HG03103 (cell line): Measurements from ENCODE around the gene RAB11FIP5.
A peak's percentile ranks its signal among the peaks of the same experiment; 100 is the strongest.

ENCODE experiments used
- ATAC-seq: cut with Tn5 transposase; IDR thresholded peaks from one replicate; pipeline ENCODE4 v1.9.1; 2021; ENCODE audit warnings: low read depth; ENCODE audit not compliant: unreplicated experiment

The RAB11FIP5 gene

DNA sequence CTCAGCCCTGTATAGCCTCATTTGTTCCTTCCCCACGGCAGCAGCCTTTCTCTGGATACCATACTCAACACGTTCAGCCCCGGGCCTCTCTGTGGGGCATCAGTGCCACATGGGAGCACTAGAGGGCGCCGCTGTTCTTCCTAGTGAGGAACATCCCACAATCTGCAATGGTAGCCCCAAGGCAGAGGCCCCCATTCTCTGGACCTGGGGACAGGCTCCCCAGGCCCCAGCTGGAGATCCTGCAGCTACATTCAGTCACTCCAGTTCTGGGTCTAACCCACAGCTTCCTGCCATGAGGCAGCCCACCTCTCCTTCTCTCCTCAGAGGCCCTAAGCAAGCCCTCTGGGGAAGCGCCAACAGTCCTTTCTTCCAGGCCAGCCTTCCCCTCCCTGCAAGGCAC is 27.1 kb downstream of the RAB11FIP5 start:
- ATAC-seq, result peak; percentile 90

DNA sequence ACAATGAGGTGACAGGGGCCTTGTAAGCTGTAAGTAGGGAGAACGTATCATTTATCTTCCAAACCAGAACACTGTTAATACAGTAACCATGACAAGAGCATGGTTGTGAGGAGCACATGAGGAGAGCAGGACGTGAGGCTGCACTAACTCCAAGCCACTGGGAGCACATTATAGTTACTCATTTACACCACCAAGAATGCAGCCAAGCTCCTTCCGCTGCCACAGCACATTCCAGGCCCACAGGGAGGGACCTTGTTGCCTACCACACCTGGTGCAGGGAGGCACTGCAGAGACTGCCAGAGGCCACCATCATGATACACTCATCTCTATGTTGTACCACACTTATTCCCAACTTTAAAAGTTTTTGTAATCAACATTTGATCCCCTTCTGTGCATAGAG is 27.8 kb downstream of the RAB11FIP5 start:
- no peak for ATAC-seq

DNA sequence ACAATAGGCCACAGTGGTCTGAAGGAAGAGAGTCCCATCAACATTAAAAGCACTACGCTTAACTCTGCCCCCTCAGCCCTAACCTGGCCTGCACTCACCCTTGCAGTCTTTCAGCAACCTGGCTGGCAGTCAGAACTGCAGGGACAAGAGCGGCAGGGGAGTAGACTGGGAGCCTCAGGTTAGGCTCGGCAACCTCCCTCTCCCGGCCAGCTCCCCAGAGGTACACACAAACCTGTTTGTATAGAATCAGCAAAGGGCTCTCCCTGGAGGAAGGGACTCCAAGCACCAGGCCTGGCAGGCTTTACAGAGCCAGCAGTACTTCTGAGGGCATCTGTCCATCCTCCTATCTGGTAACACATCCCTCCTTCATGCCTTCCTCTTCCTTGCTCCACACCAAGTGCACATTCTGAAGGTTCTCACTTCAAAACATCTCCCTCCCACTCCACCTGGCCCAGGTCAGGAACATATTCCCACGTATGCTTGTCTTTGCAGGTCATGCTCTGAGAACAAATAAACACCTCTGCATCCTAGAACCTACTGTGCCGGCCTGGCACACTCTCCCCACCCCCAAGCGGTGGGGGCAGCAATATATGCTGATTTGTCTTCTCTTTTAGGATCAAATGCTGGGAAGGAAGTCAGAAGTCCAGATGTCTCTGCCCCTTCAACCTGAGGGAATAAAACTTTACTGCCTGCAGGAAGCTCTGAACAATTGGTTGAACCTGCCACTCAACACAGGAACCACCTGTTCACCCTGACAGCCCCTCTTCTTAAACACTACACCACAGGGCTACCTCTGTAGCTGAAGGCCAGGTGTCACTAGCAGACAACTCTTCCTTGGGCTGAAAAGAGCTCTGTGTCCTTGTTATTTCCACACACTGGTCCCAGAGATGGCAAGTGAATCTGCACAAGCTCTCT is 28.6 kb downstream of the RAB11FIP5 start:
- ATAC-seq, result no peak

DNA sequence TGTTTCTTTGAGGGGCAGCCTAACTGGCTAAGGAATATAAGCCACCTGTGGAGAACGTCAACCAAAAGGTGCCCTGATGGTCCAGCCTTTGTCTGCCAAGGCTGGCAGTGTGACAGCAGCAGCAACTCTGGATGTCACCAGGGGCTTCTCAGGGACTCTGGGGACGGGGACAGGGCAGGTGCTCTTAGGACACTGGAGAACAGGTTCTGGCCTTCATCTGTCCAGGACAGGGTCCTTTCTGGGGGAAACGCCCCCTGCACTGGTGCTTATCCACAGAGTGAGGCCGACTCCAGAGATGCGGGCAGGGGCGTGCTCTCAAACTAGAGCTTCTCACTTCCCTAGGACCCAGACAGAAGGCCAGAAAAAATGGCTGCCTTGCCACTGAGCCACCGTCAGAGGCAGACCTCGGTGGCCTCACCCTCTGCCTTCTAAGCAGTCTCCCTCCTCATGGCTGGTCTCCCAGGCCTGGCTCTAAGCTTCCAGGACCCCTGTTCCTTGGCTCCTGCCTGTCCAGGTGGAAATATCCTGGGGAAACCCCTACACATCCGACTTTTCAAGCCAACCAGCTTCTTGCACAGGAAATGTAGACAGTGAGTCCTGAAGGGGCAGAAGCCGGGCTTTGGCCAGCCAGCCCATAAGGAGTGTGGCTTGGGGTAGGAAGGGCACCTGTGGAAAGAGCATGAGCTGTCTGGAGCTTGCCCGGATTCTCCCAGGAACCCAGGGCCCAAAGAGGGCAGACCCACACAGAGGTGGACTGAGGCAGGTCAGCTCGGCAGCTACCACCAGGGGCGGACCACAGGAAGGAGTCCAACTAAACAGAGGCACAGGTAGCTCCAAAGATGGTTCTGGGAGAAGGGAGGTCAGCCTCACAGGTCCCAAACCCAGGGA is 30.0 kb downstream of the RAB11FIP5 start:
- ATAC-seq, result no peak

DNA sequence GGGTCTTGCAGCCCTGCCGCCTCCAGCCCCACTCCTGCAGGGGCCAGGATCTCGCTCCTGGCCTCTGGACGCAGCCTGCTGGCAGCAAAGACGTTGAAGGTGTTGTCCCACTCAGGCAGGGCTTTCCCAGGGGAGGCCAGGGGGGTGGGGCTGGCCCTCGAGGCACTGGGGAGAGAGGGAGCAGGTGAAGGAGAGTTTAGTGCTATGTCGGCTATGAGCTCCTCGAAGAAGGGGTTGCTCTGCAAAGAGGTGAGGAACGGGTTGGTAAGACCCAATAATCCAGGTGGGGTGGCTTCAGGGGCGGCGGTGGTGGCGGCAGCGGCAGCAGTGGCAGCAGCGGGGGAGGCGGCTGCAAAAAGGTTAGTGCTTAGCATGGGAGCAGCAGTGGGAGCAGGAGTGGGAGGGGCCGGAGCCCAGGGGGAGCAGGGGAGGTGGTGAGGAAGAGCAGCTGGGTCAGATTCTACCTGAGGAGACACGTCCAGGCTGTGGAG is 31.5 kb downstream of the RAB11FIP5 start:
- no peak for ATAC-seq

DNA sequence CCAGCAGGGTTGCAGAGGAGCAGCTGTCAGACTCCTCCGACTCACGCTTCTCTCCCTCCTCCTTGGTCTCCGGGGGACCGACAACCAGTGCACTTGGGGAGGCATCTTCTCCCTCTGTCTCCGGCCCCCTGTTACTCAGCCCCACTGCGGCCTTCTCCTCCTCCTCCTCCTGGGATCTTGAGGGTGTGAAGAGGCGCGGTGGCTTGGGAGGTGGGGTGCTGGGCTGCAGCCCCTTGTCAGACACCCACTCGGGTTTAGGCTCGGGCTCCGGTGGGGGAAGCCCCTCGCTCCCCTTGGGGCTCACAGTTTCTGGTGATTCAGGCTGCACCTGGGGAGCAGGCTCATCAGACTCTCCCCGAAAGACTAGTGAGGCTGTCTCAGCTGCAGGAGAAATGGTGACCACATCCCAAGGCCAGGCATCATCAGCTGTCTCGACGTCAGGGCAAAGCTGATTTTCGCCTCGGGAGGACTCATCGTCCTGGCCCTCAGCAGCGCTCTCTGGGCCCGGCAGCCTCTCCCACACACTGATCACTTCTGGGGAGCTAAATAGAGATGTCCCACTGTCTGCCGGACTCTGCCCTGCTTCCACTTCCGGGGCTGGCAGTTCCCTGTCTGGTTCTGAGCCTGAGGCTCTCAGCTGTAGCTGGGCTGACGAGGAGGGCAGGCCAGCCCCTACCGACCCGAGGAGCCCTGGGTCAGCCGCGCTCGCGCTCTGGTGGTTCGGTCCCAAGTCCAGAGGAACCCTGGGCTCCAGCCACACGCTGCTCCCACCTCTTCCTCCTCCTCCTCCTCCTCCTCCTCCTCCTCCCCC is 32.2 kb downstream of the RAB11FIP5 start:
- ATAC-seq, result no peak

DNA sequence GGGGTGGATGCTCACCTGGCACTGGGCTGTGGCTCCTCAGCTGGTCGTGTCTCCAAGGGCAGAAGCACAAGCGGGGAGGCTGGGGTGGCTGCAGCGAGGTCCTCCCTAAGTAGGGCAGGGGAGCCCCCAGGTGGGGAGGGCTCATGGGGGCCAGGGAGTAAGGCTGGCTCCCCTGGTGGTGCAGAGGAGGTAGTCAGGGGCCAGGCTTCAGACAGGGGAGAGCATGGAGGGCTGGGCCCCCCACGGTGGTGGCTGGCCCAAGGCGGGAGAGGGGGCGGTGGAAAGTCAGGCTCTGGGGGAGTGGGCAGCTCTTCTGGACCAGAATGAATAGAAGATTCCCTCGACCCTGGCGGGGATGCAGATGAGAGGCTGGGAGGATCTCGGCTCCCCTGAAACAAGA is 33.1 kb downstream of the RAB11FIP5 start:
- ATAC-seq, result no peak

DNA sequence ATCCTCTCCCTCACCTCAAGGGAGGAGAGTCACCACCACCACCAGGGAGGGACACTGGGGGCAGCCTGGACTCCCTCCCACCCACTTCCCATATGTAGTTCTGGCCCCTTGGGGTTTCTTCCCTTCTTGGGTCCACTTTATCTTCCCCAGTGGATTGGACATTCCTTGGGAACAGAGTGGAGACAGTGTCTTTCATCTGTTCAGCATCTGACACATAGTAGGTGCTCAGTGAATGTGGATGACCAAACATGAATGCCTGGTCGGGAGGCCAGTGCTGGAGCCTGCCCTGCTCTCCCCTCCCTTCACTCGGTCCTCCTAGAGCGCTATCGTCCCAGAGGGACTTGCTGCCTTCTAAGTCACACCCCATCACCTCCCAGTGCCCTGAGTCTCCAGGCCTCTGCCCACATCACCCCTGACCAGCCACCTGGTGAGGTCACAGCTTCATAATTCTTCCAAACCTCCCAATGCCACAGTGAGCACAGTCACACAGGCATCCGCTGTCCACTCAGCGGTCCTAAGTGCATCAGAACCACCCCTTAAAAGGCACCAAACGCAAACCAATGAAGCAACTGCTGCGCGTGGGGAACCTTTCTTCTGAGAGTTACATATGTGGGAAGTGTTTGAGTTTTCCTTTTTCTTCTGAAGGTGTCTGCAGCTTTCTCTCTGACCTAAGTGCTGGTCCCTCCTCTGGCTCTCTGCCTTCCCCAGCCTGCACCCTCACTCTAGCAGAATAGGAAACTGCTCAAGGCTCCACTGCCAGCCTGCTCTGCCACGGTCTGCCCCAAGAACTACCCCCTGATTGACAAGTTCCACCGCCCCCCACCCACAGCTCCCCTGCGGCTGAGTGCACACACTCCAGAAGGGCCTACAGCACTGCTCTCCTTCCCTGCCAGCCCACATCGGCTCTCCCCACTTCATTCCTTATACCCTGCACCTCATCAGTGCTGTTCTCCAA is 34.0 kb downstream of the RAB11FIP5 start:
- ATAC-seq, result no peak

DNA sequence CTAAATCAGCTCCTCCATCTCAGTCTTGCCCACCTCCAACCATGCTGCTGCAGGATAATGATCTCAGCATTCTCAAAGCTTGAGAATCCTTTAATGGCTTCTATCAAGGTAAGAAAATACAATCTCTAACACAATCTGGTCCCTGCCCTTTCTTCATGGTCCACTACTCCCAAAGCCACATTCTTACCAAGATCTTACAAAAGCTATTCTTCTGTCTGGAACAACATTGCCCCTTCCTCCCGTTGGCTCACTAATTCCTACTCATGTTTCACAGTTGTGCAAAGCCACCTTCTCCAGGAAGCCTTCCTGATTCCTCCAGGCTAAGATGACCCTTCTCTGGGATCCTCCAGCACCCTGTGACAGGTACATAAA is 35.3 kb downstream of the RAB11FIP5 start:
- no peak for ATAC-seq

DNA sequence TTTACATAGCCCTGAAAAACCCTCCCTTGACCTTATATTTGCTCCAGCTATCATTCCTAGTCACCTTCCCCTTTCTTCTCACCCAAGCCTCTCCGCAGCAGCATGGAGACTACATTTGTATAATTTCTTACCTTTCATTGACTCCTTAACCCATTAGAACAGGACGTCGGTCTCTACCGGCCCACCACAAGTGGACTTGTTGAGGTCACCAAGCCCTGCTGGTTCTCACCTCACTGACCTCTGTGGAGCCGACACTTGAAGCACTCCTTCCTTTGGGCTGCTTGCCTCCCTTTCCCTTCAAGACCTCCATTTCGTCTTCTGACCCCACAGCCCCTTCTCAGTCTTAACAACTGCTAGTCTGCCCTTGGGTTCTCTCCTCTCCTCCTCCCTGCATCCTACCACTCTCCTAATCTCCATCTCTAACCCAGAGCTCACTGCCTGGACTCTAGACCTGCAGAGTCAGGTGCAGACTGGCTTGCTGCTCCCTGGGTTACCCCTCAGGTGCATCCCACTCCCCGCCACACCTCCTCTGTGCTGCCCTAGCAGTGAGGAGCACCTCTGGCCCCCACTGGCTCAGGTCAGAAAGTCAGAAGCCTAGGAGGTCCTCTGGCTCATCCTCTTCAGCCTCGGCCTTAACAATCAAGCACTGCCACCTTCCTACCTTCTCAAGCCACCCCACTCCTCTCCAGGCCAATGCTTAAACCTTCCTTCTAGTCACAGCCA is 35.9 kb downstream of the RAB11FIP5 start:
- no peak for ATAC-seq

DNA sequence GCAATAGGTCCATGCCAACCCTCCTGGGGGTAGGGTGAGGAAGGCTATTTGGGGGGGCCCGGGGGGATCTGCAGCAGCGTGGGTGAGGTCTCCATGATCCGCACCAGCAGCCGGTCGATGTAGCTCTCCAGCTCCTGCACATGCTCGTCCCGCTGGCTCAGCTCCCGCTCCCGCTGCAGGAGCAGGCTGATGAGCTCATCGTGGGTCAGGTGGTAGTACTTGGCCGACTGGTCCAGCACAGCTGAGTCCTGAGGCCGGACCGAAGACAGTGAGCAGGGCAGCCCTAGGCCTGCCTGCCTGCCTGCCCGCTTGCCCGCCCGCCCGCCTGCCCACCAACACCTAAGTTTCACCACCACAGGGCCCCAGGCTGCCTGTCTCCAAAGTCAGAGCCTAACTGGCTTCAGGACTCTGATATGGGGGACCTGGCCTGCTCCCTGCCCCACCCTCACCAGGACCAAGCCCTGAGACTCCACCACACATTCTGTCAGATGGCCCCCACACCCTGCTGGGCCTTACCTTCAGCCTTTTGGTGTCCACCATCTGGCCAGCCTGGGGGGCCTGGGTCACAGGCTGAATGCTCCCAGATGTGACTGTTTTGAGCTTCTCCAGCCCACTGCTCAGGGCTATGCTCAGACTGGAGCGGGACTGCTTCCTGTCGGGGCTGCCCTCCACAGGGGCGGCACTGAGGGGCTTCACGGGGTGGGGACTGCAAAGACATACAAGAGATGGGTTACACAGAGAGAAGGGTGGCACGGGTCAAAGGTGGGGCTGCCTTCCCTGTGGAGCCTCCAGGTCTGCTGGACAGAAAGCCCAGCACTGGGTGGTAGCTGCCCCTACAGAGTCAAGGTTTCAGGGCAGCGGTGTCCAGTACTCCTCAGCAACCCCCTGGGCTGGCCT is 37.0 kb downstream of the RAB11FIP5 start:
- ATAC-seq, result no peak

DNA sequence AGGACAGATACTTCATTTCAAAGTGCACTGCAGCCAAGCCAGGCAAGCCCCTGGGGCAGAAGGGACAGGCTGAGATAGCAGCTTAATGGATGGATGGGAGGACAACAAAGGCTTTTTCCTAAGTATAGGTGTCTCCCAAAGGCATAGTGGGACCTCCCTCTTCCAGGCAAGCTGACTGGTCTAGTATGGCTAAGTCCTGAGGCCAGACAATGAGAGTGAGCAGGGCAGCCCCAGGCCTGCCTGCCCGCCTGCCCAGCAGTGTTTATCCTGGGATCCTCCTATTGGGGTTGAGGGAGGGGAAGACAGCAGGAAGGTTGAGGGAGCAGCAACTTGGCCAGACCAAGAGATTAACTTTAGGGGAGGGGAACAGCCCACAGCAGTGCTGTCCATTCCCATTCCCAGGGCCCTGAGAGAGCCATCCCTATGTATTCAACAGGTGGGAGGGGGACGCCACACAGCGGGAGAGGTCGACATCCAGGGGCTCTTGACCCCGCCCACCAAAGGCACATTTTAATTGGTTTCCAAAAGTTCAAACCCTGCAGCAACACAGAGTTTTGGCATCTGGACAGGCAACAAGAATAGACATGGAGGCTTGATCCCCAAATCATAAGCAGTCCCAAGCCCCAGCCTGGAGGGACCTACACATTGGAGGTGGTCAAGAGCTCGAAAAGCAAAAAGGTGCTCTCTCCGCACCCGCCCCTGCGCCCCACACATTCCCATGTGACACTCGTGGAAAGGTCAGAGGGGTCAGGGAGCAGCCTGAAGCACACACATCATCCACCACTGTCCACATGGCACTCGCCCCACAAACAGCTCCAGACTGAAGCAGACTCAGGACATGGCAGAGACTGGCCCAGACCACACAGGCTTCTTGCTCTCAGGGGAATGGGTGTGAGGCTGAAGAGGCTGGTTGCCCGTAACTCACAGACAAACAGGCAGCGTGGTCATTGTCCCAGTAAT is 38.4 kb downstream of the RAB11FIP5 start:
- no peak for ATAC-seq

DNA sequence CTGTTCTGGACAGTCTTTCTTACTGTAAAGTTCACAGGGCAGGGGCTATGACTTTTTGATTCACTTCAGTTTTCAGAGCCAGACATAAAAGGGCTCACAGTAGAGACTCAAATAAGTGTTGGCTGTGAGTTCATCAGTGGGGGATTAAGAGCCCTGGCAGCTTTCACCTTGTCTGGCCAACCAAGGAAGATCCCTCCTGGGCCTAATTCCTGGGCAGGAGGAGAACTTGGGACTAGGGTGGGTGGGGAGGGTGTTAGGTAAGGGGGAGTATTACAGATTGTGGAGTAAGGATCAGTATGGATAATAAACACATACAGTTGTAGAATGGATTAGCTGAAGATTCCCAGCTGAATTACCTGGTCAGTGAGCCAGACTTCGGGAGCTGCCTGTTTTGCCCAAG is 40.3 kb downstream of the RAB11FIP5 start:
- no peak for ATAC-seq

DNA sequence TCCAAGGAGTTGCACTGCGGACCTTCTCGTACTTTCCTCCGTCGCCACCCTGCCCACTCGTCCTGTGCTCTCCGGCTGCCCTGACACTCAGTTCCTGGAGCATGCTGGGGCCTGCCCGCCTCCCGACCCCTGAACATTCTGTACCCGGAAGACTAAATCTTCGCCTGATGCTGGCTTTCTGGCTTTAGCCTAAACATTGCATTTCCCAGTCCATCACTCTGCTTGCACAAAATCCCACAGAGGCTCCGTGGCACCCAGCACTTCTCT is 40.7 kb downstream of the RAB11FIP5 start:
- ATAC-seq, result peak; percentile 3

DNA sequence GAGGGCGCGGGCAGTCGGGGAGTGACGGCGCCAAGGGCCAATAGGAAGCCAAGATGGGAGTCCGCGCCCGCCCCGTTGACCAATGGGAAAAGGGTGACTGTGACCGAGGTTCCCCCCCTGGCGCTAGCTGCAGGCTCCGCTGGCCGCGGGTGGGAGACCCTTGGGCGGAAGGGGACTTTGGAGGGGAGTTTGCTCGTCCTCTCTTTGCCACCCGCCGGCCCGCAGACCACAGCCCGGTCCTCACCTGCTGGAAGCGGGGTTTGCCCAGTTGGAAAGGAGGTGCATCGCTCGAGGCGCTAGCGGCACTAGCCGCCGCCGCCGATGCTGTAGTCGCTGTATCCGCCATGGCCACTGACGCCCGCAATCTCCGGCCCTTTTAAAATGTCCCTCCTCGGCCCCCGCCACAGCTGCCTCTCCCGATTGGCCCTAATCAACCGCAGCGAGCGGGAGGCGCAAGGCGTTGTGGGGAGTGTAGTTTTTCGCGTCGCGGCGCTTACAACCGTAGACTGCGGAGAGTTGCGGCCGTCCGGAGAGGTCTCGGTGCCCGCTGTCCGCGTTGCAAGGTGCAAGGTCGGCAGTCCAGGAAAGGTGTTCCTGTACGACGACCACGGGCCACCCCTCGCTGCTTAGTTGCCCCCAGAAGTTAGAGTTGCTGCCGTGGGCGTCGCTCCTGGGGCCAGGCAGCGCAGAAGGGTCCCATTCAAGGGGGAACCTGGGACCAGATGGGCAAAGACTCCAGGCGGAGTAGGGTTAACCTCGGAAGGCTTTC is 41.2 kb downstream of the RAB11FIP5 start, which contains the start of gene SFXN5:
Gene SFXN5, minus strand, starts transcription at position 353 of the 769 bp plus-strand sequence. Its CDS starts 7 bp downstream, at position 346.
- ATAC-seq, result peak; percentile 88
